Liver (tissue), 9 donors: ENCODE measurements around the gene LGALS4. TPM values are rescaled to one million over a fixed set of nuclear protein-coding genes. Genes with fewer than 3 reads are reported as not detected.
A peak's percentile ranks its signal among the peaks of the same experiment; 100 is the strongest.
"Not testable (repeated sequence)": the region's sequence is repeated elsewhere in the genome, so short reads cannot be mapped to it uniquely, and the experiment has no call there.

ENCODE experiments used
- DNase-seq: peaks from one replicate; pipeline ENCODE4 v3.0.0-alpha.2; 2017; ENCODE audit warnings: low spot score
- H3K27ac ChIP-seq, 2 donors: one replicate each; pipeline ENCODE4 v1.7.0; 2013; ENCODE audit warnings: inconsistent platforms in 2 of 2, low read length in 2 of 2, control low read depth in 1 of 2, low read depth in 1 of 2, mild to moderate bottlenecking in 1 of 2
- H3K27me3 ChIP-seq, 4 donors: one replicate each; pipeline versions ENCODE4 v1.6.1 to v1.7.0; 2013; ENCODE audit warnings: low read length in 3 of 4, inconsistent platforms in 1 of 4, mild to moderate bottlenecking in 1 of 4, moderate library complexity in 1 of 4; ENCODE audit not compliant: control insufficient read depth in 4 of 4, insufficient read depth in 4 of 4
- H3K36me3 ChIP-seq, 4 donors: one replicate each; pipeline versions ENCODE4 v1.6.1 to v1.7.0; 2013; ENCODE audit warnings: low read length in 3 of 4, mild to moderate bottlenecking in 3 of 4, low read depth in 1 of 4, moderate library complexity in 1 of 4; ENCODE audit not compliant: control insufficient read depth in 4 of 4, insufficient read depth in 3 of 4
- H3K4me1 ChIP-seq, 4 donors: one replicate each; pipeline versions ENCODE4 v1.6.1 to v1.7.0; 2013; ENCODE audit warnings: low read length in 3 of 4, mild to moderate bottlenecking in 3 of 4, moderate library complexity in 1 of 4; ENCODE audit not compliant: control insufficient read depth in 4 of 4, insufficient read depth in 4 of 4
- H3K4me3 ChIP-seq, 3 donors: one replicate each; pipeline versions ENCODE4 v1.6.1 to v1.7.0; 2013; ENCODE audit warnings: low read length in 3 of 3, control low read depth in 1 of 3, low read depth in 1 of 3, mild to moderate bottlenecking in 1 of 3
- H3K9ac ChIP-seq, 2 donors: one replicate each; pipeline ENCODE4 v1.7.0; 2013; ENCODE audit warnings: low read length in 2 of 2, mild to moderate bottlenecking in 2 of 2, moderate library complexity in 2 of 2, control low read depth in 1 of 2, low read depth in 1 of 2
- H3K9me3 ChIP-seq, 4 donors: one replicate each; pipeline versions ENCODE4 v1.6.1 to v1.7.0; 2013; ENCODE audit warnings: low read length in 3 of 4; ENCODE audit not compliant: control insufficient read depth in 4 of 4
- FOXA2 ChIP-seq: IDR thresholded peaks from 2 replicates; pipeline ENCODE4 v1.6.1; 2016; ENCODE audit warnings: antibody characterized with exemption
- GABPA ChIP-seq, 2 donors: IDR thresholded peaks in 1 of 2; conservative IDR thresholded peaks in 1 of 2; 2 replicates each; pipeline ENCODE4 v1.6.1; 2016; ENCODE audit warnings: antibody characterized with exemption in 2 of 2, mild to moderate bottlenecking in 1 of 2, moderate library complexity in 1 of 2
- HNF4A ChIP-seq, 2 donors: conservative IDR thresholded peaks; 2 replicates each; pipeline ENCODE4 v1.6.1; 2016; ENCODE audit warnings: antibody characterized with exemption in 2 of 2, mild to moderate bottlenecking in 2 of 2
- HNF4G ChIP-seq: IDR thresholded peaks from 2 replicates; pipeline ENCODE4 v1.6.1; 2016; ENCODE audit warnings: antibody characterized with exemption
- NR2F2 ChIP-seq: IDR thresholded peaks from 2 replicates; pipeline ENCODE4 v1.6.1; 2016; ENCODE audit warnings: antibody characterized with exemption
- RAD21 ChIP-seq, 2 donors: IDR thresholded peaks; 2 replicates each; pipeline ENCODE4 v1.6.1; 2016; ENCODE audit warnings: antibody characterized with exemption in 2 of 2, mild to moderate bottlenecking in 2 of 2
- SP1 ChIP-seq: IDR thresholded peaks from 2 replicates; pipeline ENCODE4 v1.6.1; 2018; ENCODE audit warnings: antibody characterized with exemption, mild to moderate bottlenecking
- YY1 ChIP-seq: IDR thresholded peaks from 2 replicates; pipeline ENCODE4 v1.6.1; 2016; ENCODE audit warnings: antibody characterized with exemption, mild to moderate bottlenecking
- WGBS: extraction: QIAGEN DNeasy Blood & Tissue Kit; methylation state at CpG from one replicate; pipeline ENCODE4 v1.1.7; 2013; 5-methylcytosine and 5-hydroxymethylcytosine counted together
- polyA plus RNA-seq, 2 donors: library from polyadenylated mRNA; stranded (reverse) in 1 of 2; unstranded in 1 of 2; fragments of 200-250 nt in 1 of 2; fragments of >200 nt in 1 of 2; fragmentation: Nextera tagmentation in 1 of 2; extraction: Ambion mirVana in 1 of 2; gene quantifications; one replicate each; pipeline versions ENCODE4 v1.2.1 to v1.2.3, GENCODE V29; 2013 to 2015
- total RNA-seq, 2 donors: library from RNA; depleted of rRNA; stranded (reverse); fragments of >200 nt; gene quantifications; one replicate each; pipeline ENCODE4 v1.2.3, GENCODE V29; 2014
- TF ChIP-seq, protein P1 (sequence below): IDR thresholded peaks from 2 replicates; pipeline ENCODE4 v1.6.1; 2016; ENCODE audit warnings: antibody characterized with exemption
- TF ChIP-seq, protein P2 (sequence below): fragments of 150-350 bp; IDR thresholded peaks from 2 replicates; pipeline ENCODE4 v1.5.1; 2017; ENCODE audit warnings: improper control_type of control experiment, low read depth, low read length; ENCODE audit not compliant: missing input control
- TF ChIP-seq, protein P3 (sequence below): IDR thresholded peaks from 2 replicates; pipeline ENCODE4 v1.6.1; 2016; ENCODE audit warnings: antibody characterized with exemption
- TF ChIP-seq, protein P4 (sequence below): IDR thresholded peaks from 2 replicates; pipeline ENCODE4 v1.6.1; 2016; ENCODE audit warnings: antibody characterized with exemption, mild to moderate bottlenecking
- TF ChIP-seq, protein P5 (sequence below): IDR thresholded peaks from 2 replicates; pipeline ENCODE4 v1.6.1; 2016; ENCODE audit warnings: antibody characterized with exemption
- donor health status: healthy.
- donor health status: healthy.
- donor health status: healthy.
- donor health status: healthy.
- donor health status: healthy.

The LGALS4 gene
- total and polyA plus RNA-seq, 4 donors = 0.42 to 40.6 (median 12.1) TPM

DNA sequence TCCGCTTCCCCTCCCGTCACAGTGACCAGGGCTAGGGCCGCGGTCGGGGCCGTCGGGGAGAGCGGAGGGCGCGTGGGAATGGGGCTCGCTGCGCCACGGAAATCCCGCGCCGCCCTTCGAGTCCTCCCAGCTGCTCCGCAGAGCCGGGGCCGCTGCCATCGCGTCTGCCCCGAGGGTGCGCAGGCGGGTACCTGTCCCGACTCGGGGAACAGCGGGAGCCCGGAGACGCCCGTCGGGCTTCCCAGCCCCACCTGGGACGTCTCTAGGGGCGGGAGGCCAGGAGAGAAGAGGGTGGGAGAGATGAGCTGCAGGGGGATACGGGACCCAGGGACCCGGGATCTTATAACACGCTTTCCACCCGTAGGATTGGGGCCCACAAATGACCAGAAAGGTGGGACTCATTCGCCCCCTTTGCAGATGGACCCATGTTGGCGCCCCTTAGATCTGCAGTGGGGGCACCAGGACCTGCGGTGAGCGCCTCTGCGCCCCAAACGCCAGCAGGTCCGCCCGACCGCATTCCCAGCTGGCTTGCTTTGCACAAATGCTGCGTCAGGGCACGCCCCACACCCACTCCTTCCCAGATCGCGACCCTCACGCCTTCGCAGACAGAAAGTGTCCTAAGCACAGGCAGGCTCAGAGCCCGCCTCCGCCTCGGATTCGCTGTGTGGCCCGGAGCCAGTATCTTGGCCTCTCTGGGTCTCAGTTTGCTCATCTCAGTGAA, 42.4 kb downstream of the LGALS4 start:
- H3K27ac ChIP-seq, H3K4me1 ChIP-seq, H3K9ac ChIP-seq, DNase-seq, H3K4me3 ChIP-seq, H3K36me3 ChIP-seq, H3K9me3 ChIP-seq, H3K27me3 ChIP-seq: not testable (repeated sequence)
- 35% methylated on average over 25 of the region's 58 CpGs for WGBS

DNA sequence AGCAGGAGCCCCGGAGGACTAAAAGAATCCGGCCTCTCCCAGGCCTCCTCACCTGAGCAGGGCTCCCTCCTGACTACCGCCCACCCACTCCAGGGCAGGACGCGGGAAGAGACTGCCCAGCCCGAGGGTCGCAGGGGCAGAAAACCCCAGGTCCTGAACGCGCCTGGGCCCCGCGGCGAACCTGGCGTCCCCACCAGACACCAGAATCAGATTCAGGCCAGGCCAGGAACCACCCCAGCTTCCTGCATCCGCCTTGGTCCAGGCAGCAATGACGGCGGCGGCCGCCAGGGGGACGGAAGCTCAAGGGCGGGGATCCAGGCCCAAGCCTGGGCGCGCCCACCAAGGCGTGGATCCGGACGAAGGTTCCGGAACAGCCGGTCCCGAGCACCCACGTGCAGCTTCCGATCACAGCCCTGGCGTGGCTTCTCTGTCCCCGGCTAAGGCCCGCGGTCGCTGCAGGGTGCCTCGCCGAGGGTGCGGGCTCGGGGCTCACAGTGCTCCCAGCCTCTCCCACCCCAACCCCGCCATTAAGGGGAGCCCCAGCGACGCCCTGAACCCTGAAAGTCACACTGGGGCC, 43.0 kb downstream of the LGALS4 start:
- Histone ChIP-seq H3K9ac (no peak overlapping the region), H3K4me3 (no peak overlapping the region), H3K27me3 (no peaks in the 10 kb centered on the region), H3K27ac (peak overlapping the region in 1 of 2 donors; percentile 28), H3K36me3 (no peaks in the 10 kb centered on the region), H3K4me1 (peaks cover 0 to 1% (median 0%) of the 10 kb centered on the region in 4 donors), H3K9me3 (no peaks in the 10 kb centered on the region)
- TF ChIP-seq, protein P1, sequence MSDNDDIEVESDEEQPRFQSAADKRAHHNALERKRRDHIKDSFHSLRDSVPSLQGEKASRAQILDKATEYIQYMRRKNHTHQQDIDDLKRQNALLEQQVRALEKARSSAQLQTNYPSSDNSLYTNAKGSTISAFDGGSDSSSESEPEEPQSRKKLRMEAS = peak; percentile 46
- TF ChIP-seq, protein P2, sequence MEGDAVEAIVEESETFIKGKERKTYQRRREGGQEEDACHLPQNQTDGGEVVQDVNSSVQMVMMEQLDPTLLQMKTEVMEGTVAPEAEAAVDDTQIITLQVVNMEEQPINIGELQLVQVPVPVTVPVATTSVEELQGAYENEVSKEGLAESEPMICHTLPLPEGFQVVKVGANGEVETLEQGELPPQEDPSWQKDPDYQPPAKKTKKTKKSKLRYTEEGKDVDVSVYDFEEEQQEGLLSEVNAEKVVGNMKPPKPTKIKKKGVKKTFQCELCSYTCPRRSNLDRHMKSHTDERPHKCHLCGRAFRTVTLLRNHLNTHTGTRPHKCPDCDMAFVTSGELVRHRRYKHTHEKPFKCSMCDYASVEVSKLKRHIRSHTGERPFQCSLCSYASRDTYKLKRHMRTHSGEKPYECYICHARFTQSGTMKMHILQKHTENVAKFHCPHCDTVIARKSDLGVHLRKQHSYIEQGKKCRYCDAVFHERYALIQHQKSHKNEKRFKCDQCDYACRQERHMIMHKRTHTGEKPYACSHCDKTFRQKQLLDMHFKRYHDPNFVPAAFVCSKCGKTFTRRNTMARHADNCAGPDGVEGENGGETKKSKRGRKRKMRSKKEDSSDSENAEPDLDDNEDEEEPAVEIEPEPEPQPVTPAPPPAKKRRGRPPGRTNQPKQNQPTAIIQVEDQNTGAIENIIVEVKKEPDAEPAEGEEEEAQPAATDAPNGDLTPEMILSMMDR = peak; percentile 67
- TF ChIP-seq SP1 (peak; percentile 26), GABPA (IDR thresholded peaks at IDR 0.05 in 1 of 2, conservative IDR thresholded peaks at IDR 0.05 in 1 of 2) (no peak), YY1 (peak; percentile 10), RAD21 (IDR thresholded peaks at IDR 0.05) (peak; percentile 68 to 91), HNF4G (no peak)
- DNase-seq = peak; percentile 96
- 46% methylated on average over 42 of the region's 42 CpGs for WGBS

DNA sequence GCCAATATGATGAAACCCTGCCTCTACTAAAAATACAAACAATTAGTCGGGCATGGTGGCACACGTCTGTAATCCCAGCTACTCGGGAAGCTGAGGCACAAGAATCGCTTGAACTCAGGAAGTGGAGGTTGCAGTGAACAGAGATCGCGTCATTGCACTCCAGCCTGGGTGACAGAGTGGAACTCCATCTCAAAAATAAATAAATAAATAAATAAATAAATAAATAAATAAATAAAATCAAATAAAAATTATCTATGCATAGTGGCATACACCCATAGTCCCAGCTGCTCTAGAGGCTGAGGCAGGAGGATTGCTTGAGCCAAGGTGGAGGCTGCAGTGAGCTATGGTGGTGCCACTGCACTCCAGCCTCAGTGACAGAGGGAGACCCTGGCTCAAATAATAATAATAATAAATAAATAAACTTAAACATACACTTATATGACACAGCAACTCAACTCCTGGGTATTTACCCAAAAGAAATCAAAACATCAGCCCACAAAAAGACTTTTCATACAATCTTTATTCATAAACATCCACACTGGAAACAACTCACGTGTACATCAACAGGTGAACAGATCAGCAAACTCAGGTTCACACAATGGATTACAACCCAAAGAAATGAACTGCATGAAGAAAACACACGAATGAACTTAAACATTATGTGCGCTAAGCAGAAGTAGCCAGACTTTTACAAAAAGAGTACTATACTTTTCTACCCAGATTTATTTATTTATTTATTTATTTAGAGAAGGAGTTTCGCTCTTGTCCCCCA, 46.3 kb downstream of the LGALS4 start:
- no peak for DNase-seq
- H3K4me3 ChIP-seq = no peak overlapping the region
- TF ChIP-seq, protein P3, sequence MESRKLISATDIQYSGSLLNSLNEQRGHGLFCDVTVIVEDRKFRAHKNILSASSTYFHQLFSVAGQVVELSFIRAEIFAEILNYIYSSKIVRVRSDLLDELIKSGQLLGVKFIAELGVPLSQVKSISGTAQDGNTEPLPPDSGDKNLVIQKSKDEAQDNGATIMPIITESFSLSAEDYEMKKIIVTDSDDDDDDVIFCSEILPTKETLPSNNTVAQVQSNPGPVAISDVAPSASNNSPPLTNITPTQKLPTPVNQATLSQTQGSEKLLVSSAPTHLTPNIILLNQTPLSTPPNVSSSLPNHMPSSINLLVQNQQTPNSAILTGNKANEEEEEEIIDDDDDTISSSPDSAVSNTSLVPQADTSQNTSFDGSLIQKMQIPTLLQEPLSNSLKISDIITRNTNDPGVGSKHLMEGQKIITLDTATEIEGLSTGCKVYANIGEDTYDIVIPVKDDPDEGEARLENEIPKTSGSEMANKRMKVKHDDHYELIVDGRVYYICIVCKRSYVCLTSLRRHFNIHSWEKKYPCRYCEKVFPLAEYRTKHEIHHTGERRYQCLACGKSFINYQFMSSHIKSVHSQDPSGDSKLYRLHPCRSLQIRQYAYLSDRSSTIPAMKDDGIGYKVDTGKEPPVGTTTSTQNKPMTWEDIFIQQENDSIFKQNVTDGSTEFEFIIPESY = no peak
- TF ChIP-seq, protein P4, sequence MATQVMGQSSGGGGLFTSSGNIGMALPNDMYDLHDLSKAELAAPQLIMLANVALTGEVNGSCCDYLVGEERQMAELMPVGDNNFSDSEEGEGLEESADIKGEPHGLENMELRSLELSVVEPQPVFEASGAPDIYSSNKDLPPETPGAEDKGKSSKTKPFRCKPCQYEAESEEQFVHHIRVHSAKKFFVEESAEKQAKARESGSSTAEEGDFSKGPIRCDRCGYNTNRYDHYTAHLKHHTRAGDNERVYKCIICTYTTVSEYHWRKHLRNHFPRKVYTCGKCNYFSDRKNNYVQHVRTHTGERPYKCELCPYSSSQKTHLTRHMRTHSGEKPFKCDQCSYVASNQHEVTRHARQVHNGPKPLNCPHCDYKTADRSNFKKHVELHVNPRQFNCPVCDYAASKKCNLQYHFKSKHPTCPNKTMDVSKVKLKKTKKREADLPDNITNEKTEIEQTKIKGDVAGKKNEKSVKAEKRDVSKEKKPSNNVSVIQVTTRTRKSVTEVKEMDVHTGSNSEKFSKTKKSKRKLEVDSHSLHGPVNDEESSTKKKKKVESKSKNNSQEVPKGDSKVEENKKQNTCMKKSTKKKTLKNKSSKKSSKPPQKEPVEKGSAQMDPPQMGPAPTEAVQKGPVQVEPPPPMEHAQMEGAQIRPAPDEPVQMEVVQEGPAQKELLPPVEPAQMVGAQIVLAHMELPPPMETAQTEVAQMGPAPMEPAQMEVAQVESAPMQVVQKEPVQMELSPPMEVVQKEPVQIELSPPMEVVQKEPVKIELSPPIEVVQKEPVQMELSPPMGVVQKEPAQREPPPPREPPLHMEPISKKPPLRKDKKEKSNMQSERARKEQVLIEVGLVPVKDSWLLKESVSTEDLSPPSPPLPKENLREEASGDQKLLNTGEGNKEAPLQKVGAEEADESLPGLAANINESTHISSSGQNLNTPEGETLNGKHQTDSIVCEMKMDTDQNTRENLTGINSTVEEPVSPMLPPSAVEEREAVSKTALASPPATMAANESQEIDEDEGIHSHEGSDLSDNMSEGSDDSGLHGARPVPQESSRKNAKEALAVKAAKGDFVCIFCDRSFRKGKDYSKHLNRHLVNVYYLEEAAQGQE = no peak
- TF ChIP-seq, protein P1 = no peak
- TF ChIP-seq, protein P2 = no peak
- TF ChIP-seq RAD21 (IDR thresholded peaks at IDR 0.05) (no peak), NR2F2 (no peak), HNF4A (conservative IDR thresholded peaks at IDR 0.05) (no peak), FOXA2 (no peak), SP1 (no peak), HNF4G (no peak)
- TF ChIP-seq, protein P5, sequence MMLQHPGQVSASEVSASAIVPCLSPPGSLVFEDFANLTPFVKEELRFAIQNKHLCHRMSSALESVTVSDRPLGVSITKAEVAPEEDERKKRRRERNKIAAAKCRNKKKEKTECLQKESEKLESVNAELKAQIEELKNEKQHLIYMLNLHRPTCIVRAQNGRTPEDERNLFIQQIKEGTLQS = no peak

More for the DNA sequence above, 46.3 kb downstream of the LGALS4 start:
- H3K27me3 ChIP-seq = no peaks in the 10 kb centered on the region
- H3K9me3 ChIP-seq = no peaks in the 10 kb centered on the region
- no peak overlapping the region for H3K9ac ChIP-seq
- H3K36me3 ChIP-seq = no peaks in the 10 kb centered on the region
- no peak overlapping the region for H3K27ac ChIP-seq
- WGBS = 93% methylated on average over 10 of the region's 10 CpGs
- H3K4me1 ChIP-seq = peaks cover 0 to 1% (median 0%) of the 10 kb centered on the region in 4 donors
